Activated gamma-delta T cell treated with Interleukin-2 at 50 U/mL for 16 hours (primary cell): ENCODE measurements around the gene OSBPL5.
"Not testable (repeated sequence)": the region's sequence is repeated elsewhere in the genome, so short reads cannot be mapped to it uniquely, and the experiment has no call there.

ENCODE experiments used
- DNase-seq: peaks from one replicate; pipeline ENCODE4 v3.0.0-alpha.2; 2020

The OSBPL5 gene

GRCh38 chr11:3120071-3120792 lies 44.9 kb downstream of the OSBPL5 start:
- DNase-seq, result no peak

GRCh38 chr11:3119141-3119821 lies 45.8 kb downstream of the OSBPL5 start:
- no peak for DNase-seq

GRCh38 chr11:3115321-3115720 lies 49.8 kb downstream of the OSBPL5 start:
- DNase-seq, result no peak

- DNase-seq, result not testable (repeated sequence)
These were observed 51.4 kb downstream of the OSBPL5 start for GRCh38 chr11:3113661-3114060.

- no peak for DNase-seq
These were observed 53.0 kb downstream of the OSBPL5 start for GRCh38 chr11:3111919-3112690.

- no peak for DNase-seq
These were observed 53.6 kb downstream of the OSBPL5 start for GRCh38 chr11:3111466-3111865.

- peak; percentile 42 for DNase-seq
These were observed 55.0 kb downstream of the OSBPL5 start for GRCh38 chr11:3109921-3110706.

GRCh38 chr11:3109434-3109833 lies 55.7 kb downstream of the OSBPL5 start:
- DNase-seq, result no peak

GRCh38 chr11:3108183-3108721 lies 56.9 kb downstream of the OSBPL5 start:
- no peak for DNase-seq

GRCh38 chr11:3107608-3108182 lies 57.4 kb downstream of the OSBPL5 start:
- DNase-seq, result no peak

- DNase-seq, result no peak
These were observed 58.2 kb downstream of the OSBPL5 start for GRCh38 chr11:3106736-3107524.

GRCh38 chr11:3105791-3106735 lies 59.0 kb downstream of the OSBPL5 start:
- no peak for DNase-seq

- DNase-seq, result no peak
These were observed 59.9 kb downstream of the OSBPL5 start for GRCh38 chr11:3104961-3105790.

GRCh38 chr11:3104051-3104714 lies 60.9 kb downstream of the OSBPL5 start:
- no peak for DNase-seq

- no peak for DNase-seq
These were observed 62.0 kb downstream of the OSBPL5 start for GRCh38 chr11:3103076-3103475.

- DNase-seq, result no peak
These were observed 62.5 kb downstream of the OSBPL5 start for GRCh38 chr11:3102641-3102921.

GRCh38 chr11:3101921-3102640 lies 63.0 kb downstream of the OSBPL5 start:
- DNase-seq, result no peak

- no peak for DNase-seq
These were observed 65.9 kb downstream of the OSBPL5 start for GRCh38 chr11:3099178-3099577.
